Measurements from ENCODE around the gene BARX2. TPM values are rescaled to one million over a fixed set of nuclear protein-coding genes. Genes with fewer than 3 reads are reported as not detected.

The BARX2 gene
- polyA plus RNA-seq, 1 of the 3 experiments (the other 2 are of a cell fraction), result not detected

- CTCF ChIA-PET, result interaction anchor here (0.9 to 1.7 kb wide), 2 partner anchors 26 to 31 kb away, joined by 3 read pairs; no protein-coding TSS in a partner anchor
- Histone ChIP-seq H3K9me2 (no peaks in the 10 kb centered on the region), H4K20me1 (ENCODE audit: insufficient read depth) (no peaks in the 10 kb centered on the region), H3K4me1 (ENCODE audit: control insufficient read depth in 1 of 2, insufficient read depth in 2 of 2, low read depth in 1 of 2, low read length in 1 of 2) (no peaks in the 10 kb centered on the region; a peak in 1 of 4 replicates), H3K4me3 (ENCODE audit: low read depth in 2 of 2, low read length in 1 of 2) (no peak overlapping the region), H3F3A (replicated peaks; ENCODE audit: insufficient read depth) (no peaks in the 10 kb centered on the region), H2AFZ (ENCODE audit: low read depth) (no peak overlapping the region), H3K79me2 (ENCODE audit: insufficient read depth) (no peaks in the 10 kb centered on the region), H3K9me3 (no peaks in the 10 kb centered on the region), H3K27ac (ENCODE audit: low read depth in 2 of 2, low read length in 1 of 2) (no peak overlapping the region), H3K36me3 (replicated peaks in 1 of 2; ENCODE audit: control insufficient read depth in 1 of 2, insufficient read depth in 2 of 2, low read length in 1 of 2) (no peaks in the 10 kb centered on the region), H3K9ac (no peak overlapping the region), H3K4me2 (no peak overlapping the region), H3K27me3 (ENCODE audit: insufficient read depth) (peaks cover 51% of the 10 kb centered on the region; the same call in 1 of the 2 replicates)
- 3% methylated on average over 9 of the region's 9 CpGs for WGBS (ENCODE audit: low lambda C conversion rate)
- DNase-seq, result no peak
- TF ChIP-seq REST (IDR thresholded peaks at IDR 0.05; ENCODE audit: low read depth, low read length) (0 out of 2 replicates have a peak, but pooled peaks have one; percentile 15), CTCF (IDR thresholded peaks at IDR 0.05) (no peak), EP300 (IDR thresholded peaks at IDR 0.05; ENCODE audit: borderline replicate concordance in 1 of 2, low read depth in 1 of 2, low read length in 1 of 2) (no peak), MEF2A (IDR thresholded peaks at IDR 0.05; ENCODE audit: borderline replicate concordance, low read depth) (no peak), POLR2AphosphoS5 (IDR thresholded peaks at IDR 0.05; ENCODE audit: low read depth, low read length) (no peak), NFIC (IDR thresholded peaks at IDR 0.05; ENCODE audit: borderline replicate concordance) (no peak), FOSL2 (IDR thresholded peaks at IDR 0.05; ENCODE audit: borderline replicate concordance, low read depth) (no peak)
- TF ChIP-seq, protein P1, sequence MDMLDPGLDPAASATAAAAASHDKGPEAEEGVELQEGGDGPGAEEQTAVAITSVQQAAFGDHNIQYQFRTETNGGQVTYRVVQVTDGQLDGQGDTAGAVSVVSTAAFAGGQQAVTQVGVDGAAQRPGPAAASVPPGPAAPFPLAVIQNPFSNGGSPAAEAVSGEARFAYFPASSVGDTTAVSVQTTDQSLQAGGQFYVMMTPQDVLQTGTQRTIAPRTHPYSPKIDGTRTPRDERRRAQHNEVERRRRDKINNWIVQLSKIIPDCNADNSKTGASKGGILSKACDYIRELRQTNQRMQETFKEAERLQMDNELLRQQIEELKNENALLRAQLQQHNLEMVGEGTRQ (IDR thresholded peaks at IDR 0.05; ENCODE audit: borderline replicate concordance, low read depth, low read length), result no peak
- POLR2A ChIA-PET, result no interaction called here
These were observed 19.8 kb downstream of the BARX2 start for GRCh38 chr11:129395432-129395831.

GRCh38 chr11:129395883-129396282, 20.2 kb downstream of the BARX2 start:
- no peak overlapping the region for H3K27ac ChIP-seq (ENCODE audit: low read depth in 2 of 2, low read length in 1 of 2)
- H2AFZ ChIP-seq (ENCODE audit: low read depth), result no peak overlapping the region
- H3K36me3 ChIP-seq (replicated peaks in 1 of 2; ENCODE audit: control insufficient read depth in 1 of 2, insufficient read depth in 2 of 2, low read length in 1 of 2), result no peaks in the 10 kb centered on the region
- DNase-seq, result no peak
- POLR2A ChIA-PET, result no interaction called here
- H3K79me2 ChIP-seq (ENCODE audit: insufficient read depth), result no peaks in the 10 kb centered on the region
- no peaks in the 10 kb centered on the region for H3F3A ChIP-seq (replicated peaks; ENCODE audit: insufficient read depth)
- no peaks in the 10 kb centered on the region for H3K9me3 ChIP-seq
- no peak overlapping the region for H3K4me2 ChIP-seq
- no peaks in the 10 kb centered on the region for H3K9me2 ChIP-seq
- no peak overlapping the region for H3K4me3 ChIP-seq (ENCODE audit: low read depth in 2 of 2, low read length in 1 of 2)
- CTCF ChIA-PET, result interaction anchor here (0.9 to 1.7 kb wide), 3 partner anchors 20 to 31 kb away, joined by 3 read pairs; partner anchors contain the start of gene BARX2
- H3K4me1 ChIP-seq (ENCODE audit: control insufficient read depth in 1 of 2, insufficient read depth in 2 of 2, low read depth in 1 of 2, low read length in 1 of 2), result no peaks in the 10 kb centered on the region; a peak in 1 of 4 replicates
- WGBS (ENCODE audit: low lambda C conversion rate), result 19% methylated on average over 6 of the region's 7 CpGs
- H3K9ac ChIP-seq, result no peak overlapping the region
- H4K20me1 ChIP-seq (ENCODE audit: insufficient read depth), result no peaks in the 10 kb centered on the region
- peaks cover 47% of the 10 kb centered on the region; the same call in 1 of the 2 replicates for H3K27me3 ChIP-seq (ENCODE audit: insufficient read depth)
- TF ChIP-seq EP300 (IDR thresholded peaks at IDR 0.05; ENCODE audit: borderline replicate concordance in 1 of 2, low read depth in 1 of 2, low read length in 1 of 2) (no peak), EZH2phosphoT487 (IDR thresholded peaks at IDR 0.05; ENCODE audit: borderline replicate concordance, low read depth) (no peak), GATA2 (CRISPR knock-in tag; IDR thresholded peaks at IDR 0.05) (no peak), TAF1 (IDR thresholded peaks at IDR 0.05; ENCODE audit: borderline replicate concordance, low read depth, low read length) (no peak), FOXJ3 (CRISPR knock-in tag; IDR thresholded peaks at IDR 0.05) (no peak), MAX (IDR thresholded peaks at IDR 0.05; ENCODE audit: low read depth) (no peak), MXI1 (IDR thresholded peaks at IDR 0.05; ENCODE audit: low read depth, low read length) (no peak), POLR2AphosphoS5 (IDR thresholded peaks at IDR 0.05; ENCODE audit: low read depth, low read length) (no peak), NFIC (IDR thresholded peaks at IDR 0.05; ENCODE audit: borderline replicate concordance) (no peak), RCOR1 (IDR thresholded peaks at IDR 0.05; ENCODE audit: low read length) (no peak), ZBTB33 (IDR thresholded peaks at IDR 0.05; ENCODE audit: borderline replicate concordance, low read depth) (no peak), RXRA (IDR thresholded peaks at IDR 0.05; ENCODE audit: borderline replicate concordance, low read depth) (no peak), TCF12 (IDR thresholded peaks at IDR 0.05) (no peak)
